ENCODE data around the gene PRPH2.

- TF ChIP-seq RAD21 (conservative IDR thresholded peaks at IDR 0.05) = no peak
- TF ChIP-seq POLR2AphosphoS5 (IDR thresholded peaks at IDR 0.05) = no peak
- no peak for TF ChIP-seq CTCF (IDR thresholded peaks at IDR 0.05; ENCODE audit: poor library complexity, severe bottlenecking)
- no peak for TF ChIP-seq TAF1 (IDR thresholded peaks at IDR 0.05; ENCODE audit: low read depth)
- TF ChIP-seq EZH2 (IDR thresholded peaks at IDR 0.05; ENCODE audit: borderline replicate concordance, insufficient read depth, low read length, poor library complexity, severe bottlenecking) = no peak
- no peak for TF ChIP-seq EP300 (conservative IDR thresholded peaks at IDR 0.05; ENCODE audit: poor library complexity, severe bottlenecking)
Measured at GRCh38 chr6:42707595-42707994, 14.8 kb downstream of the PRPH2 start.
